GM12878 (cell line): ENCODE measurements around the gene PPP1R10. TPM values are rescaled to one million over a fixed set of nuclear protein-coding genes. Genes with fewer than 3 reads are reported as not detected.

Source experiments
- ATAC-seq: fragments of 200-7000 bp; cut with Tn5 transposase; 3 replicates; pipeline ENCODE4 v1.9.1; 2020; ENCODE audit warnings: mild to moderate bottlenecking, moderate library complexity
- Bru-seq: library from RNA; stranded (reverse); fragments of 400-500 nt; gene quantifications from one replicate; lab custom pipeline; 2021; lab: Mats Ljungman, UMichigan
- BruChase-seq, 2 experiments: library from RNA; stranded (reverse); fragments of 400-500 nt; gene quantifications; one replicate each; lab custom pipeline; 2021; lab: Mats Ljungman, UMichigan
- BruUV-seq: library from RNA; stranded (reverse); fragments of 400-500 nt; replicated peaks from 2 replicates; lab custom pipeline; 2021; lab: Mats Ljungman, UMichigan
- CTCF ChIA-PET: fragments of 300-600 bp; sonication (Branson Sonifier 250); formaldehyde crosslinking; extraction: SDS; loops from one replicate; lab custom pipeline; 2021; ENCODE audit warnings: inconsistent platforms; lab: Yijun Ruan, JAX
- POLR2A ChIA-PET: fragments of 350-600 bp; formaldehyde crosslinking; extraction: SDS; loops from one replicate; lab custom pipeline; 2021; ENCODE audit warnings: inconsistent platforms; lab: Charles Lee
- RAD21 ChIA-PET: fragments of 300-600 bp; sonication (Branson Sonifier 250); formaldehyde crosslinking; loops from one replicate; lab custom pipeline; 2023; ENCODE audit warnings: antibody characterized with exemption; ENCODE audit not compliant: unreplicated experiment; lab: Charles Lee
- SMC1A ChIA-PET: fragments of 300-600 bp; sonication (Branson Sonifier 250); formaldehyde crosslinking; loops from one replicate; lab custom pipeline; 2023; ENCODE audit not compliant: unreplicated experiment, uncharacterized antibody; lab: Charles Lee
- DNase-seq: peaks from one replicate; pipeline ENCODE4 v3.0.0-alpha.2; 2011; ENCODE audit warnings: low read depth, low spot score
- FAIRE-seq: peaks from 3 replicates; lab custom pipeline; 2011; peaks lifted over from hg19 to GRCh38; lab: Jason Lieb, UNC
- H2AFZ ChIP-seq: 2 replicates; pipeline ENCODE4 v1.6.0; 2011; ENCODE audit warnings: low read depth, low read length, control low read depth; ENCODE audit not compliant: control insufficient read depth
- H3K27ac ChIP-seq: 2 replicates; pipeline ENCODE4 v1.5.1; 2011; ENCODE audit warnings: control low read depth; ENCODE audit not compliant: control insufficient read depth, insufficient read depth
- H3K27me3 ChIP-seq, 2 experiments: replicated peaks in 1 of 2; 2 replicates each; pipeline versions ENCODE4 v1.6.0 to v1.6.1; 2011; ENCODE audit warnings: low read length in 1 of 2; ENCODE audit not compliant: control insufficient read depth in 2 of 2, insufficient read depth in 2 of 2
- H3K36me3 ChIP-seq, 2 experiments: 2 replicates each; pipeline ENCODE4 v1.5.1; 2011; ENCODE audit warnings: low read length in 1 of 2; ENCODE audit not compliant: control insufficient read depth in 2 of 2, insufficient read depth in 2 of 2
- H3K4me1 ChIP-seq: 2 replicates; pipeline ENCODE4 v1.6.1; 2011; ENCODE audit warnings: mild to moderate bottlenecking, low read length, moderate library complexity, mixed read lengths; ENCODE audit not compliant: control insufficient read depth, insufficient read depth
- H3K4me2 ChIP-seq: 2 replicates; pipeline ENCODE4 v1.6.0; 2011; ENCODE audit warnings: control low read depth; ENCODE audit not compliant: control insufficient read depth, insufficient read depth
- H3K4me3 ChIP-seq: fragments of 200-600 bp; sonication (generic); 2 replicates; pipeline ENCODE4 v1.5.1; 2016
- H3K79me2 ChIP-seq: 2 replicates; pipeline ENCODE4 v1.6.0; 2011; ENCODE audit warnings: low read length; ENCODE audit not compliant: control insufficient read depth, insufficient read depth
- H3K9ac ChIP-seq: 2 replicates; pipeline ENCODE4 v1.8.0; 2011; ENCODE audit warnings: low read length, control low read depth, mixed read lengths; ENCODE audit not compliant: control insufficient read depth, insufficient read depth
- H3K9me3 ChIP-seq: replicated peaks from 3 replicates; pipeline ENCODE4 v1.5.1; 2011; ENCODE audit warnings: mild to moderate bottlenecking, low read length; ENCODE audit not compliant: control insufficient read depth, insufficient read depth
- H4K20me1 ChIP-seq: 2 replicates; pipeline ENCODE4 v1.6.0; 2011; ENCODE audit not compliant: control insufficient read depth, insufficient read depth
- ASH2L ChIP-seq: fragments of 300-600, 200-600 bp; sonication (generic); IDR thresholded peaks from 2 replicates; pipeline ENCODE4 v1.6.1; 2017; ENCODE audit warnings: low read depth, mild to moderate bottlenecking, borderline replicate concordance
- BCL11A ChIP-seq: IDR thresholded peaks from 2 replicates; pipeline ENCODE4 v1.6.1; 2011; ENCODE audit warnings: low read depth, low read length
- EGR1 ChIP-seq, 2 experiments: IDR thresholded peaks; 1 replicate in 1 of 2; 2 replicates in 1 of 2; pipeline ENCODE4 v1.6.1; 2011 to 2012; ENCODE audit warnings: low read depth in 2 of 2, low read length in 2 of 2, borderline replicate concordance in 1 of 2, mild to moderate bottlenecking in 1 of 2, moderate library complexity in 1 of 2
- MEF2A ChIP-seq: IDR thresholded peaks from 2 replicates; pipeline ENCODE4 v1.6.1; 2011; ENCODE audit warnings: low read depth, mild to moderate bottlenecking, low read length, moderate library complexity; ENCODE audit not compliant: insufficient read depth
- SIN3A ChIP-seq: IDR thresholded peaks from 2 replicates; pipeline ENCODE4 v1.6.1; 2012; ENCODE audit warnings: low read depth, low read length, improper control_type of control experiment
- SPI1 ChIP-seq: IDR thresholded peaks from 2 replicates; pipeline ENCODE4 v1.6.1; 2011; ENCODE audit warnings: low read depth, mild to moderate bottlenecking, low read length, moderate library complexity, borderline replicate concordance; ENCODE audit not compliant: insufficient read depth
- ZNF384 ChIP-seq: IDR thresholded peaks from 2 replicates; pipeline ENCODE4 v1.6.1; 2012; ENCODE audit warnings: low read depth, mild to moderate bottlenecking, low read length, improper control_type of control experiment, borderline replicate concordance
- ZNF622 ChIP-seq: fragments of 450-650 bp; IDR thresholded peaks from 2 replicates; pipeline ENCODE4 v1.6.1; 2017; ENCODE audit warnings: mild to moderate bottlenecking, inconsistent platforms
- WGBS: methylation state at CpG from one replicate; pipeline ENCODE4 v1.1.6; 2016; ENCODE audit warnings: low lambda C conversion rate; ENCODE audit not compliant: insufficient replicate concordance, insufficient coverage; ENCODE audit errors: missing lambda C conversion rate; 5-methylcytosine and 5-hydroxymethylcytosine counted together
- in situ Hi-C: fragments of 300-500 bp; cut with MboI; formaldehyde crosslinking; loops from 9 replicates; pipeline ENCODE4 v1.14.3; 2018; ENCODE audit warnings: mixed read lengths
- intact Hi-C: fragments of 100-400 bp; cut with micrococcal nuclease; formaldehyde crosslinking; loops from one replicate; pipeline ENCODE4 v1.14.2; 2022; ENCODE audit not compliant: unreplicated experiment
- long read RNA-seq, 2 experiments: library from polyadenylated mRNA; unstranded; transcript quantifications; one replicate each; pipeline ENCODE4 v2.0.0, GENCODE V29; 2019 to 2020
- polyA minus RNA-seq, 3 experiments: library from RNA; depleted of rRNA, polyadenylated mRNA; stranded (reverse); fragments of >200 nt; gene quantifications; 2 replicates each; pipeline ENCODE4 v1.2.3, GENCODE V29; 2011
- polyA plus RNA-seq, 11 experiments: library from polyadenylated mRNA; depleted of rRNA in 4 of 11; unstranded in 6 of 11; stranded (reverse) in 5 of 11; fragments of >200 nt; fragmentation: Nextera tagmentation in 4 of 11; fragmentation: Illumina TruSeq in 1 of 11; extraction: Ambion mirVana in 4 of 11; extraction: Trizol in 1 of 11; gene quantifications; 1 replicate in 1 of 11; 2 replicates in 10 of 11; pipeline versions ENCODE4 v1.2.1 to v1.2.3, GENCODE V29; 2011 to 2016; ENCODE audit warnings: inconsistent platforms in 2 of 11, missing spikeins in 2 of 11, low read depth in 1 of 11
- total RNA-seq, 4 experiments: library from RNA; depleted of rRNA in 3 of 4; stranded (reverse); fragments of >200 nt in 3 of 4; fragmentation: Illumina TruSeq in 1 of 4; extraction: Trizol in 1 of 4; gene quantifications; 2 replicates each; pipeline versions ENCODE4 v1.2.1 to v1.2.3, GENCODE V29; 2013 to 2021
- TF ChIP-seq, protein P1 (sequence below): fragments of 450-650 bp; IDR thresholded peaks from 2 replicates; pipeline ENCODE4 v1.6.1; 2017; ENCODE audit warnings: mild to moderate bottlenecking
- TF ChIP-seq, protein P2 (sequence below): IDR thresholded peaks from 2 replicates; pipeline ENCODE4 v1.6.1; 2011; ENCODE audit warnings: borderline replicate concordance, low read depth, mild to moderate bottlenecking, moderate library complexity, mixed read lengths, low read length; ENCODE audit not compliant: insufficient read depth; ENCODE audit errors: extremely low read length
- TF ChIP-seq, protein P3 (sequence below): fragments of 450-650 bp; IDR thresholded peaks from 2 replicates; pipeline ENCODE4 v1.6.1; 2017; ENCODE audit warnings: mild to moderate bottlenecking, low read depth, inconsistent platforms; ENCODE audit not compliant: poor library complexity, severe bottlenecking

The PPP1R10 gene
- total RNA-seq (2013; cell fraction: nucleolus; rRNA removed) = 156 and 174 TPM in 2 replicates
- total RNA-seq (2014; rRNA removed) (81.1 and 83.8 TPM in 2 replicates), total RNA-seq (2014; rRNA removed; fragmentation: Illumina TruSeq; extraction: Trizol) (42.7 and 42.9 TPM in 2 replicates), total RNA-seq (2021) (75.1 and 78.7 TPM in 2 replicates), polyA plus RNA-seq (2011; rRNA removed) (22.9 and 37.6 TPM in 2 replicates), polyA plus RNA-seq (2014; fragmentation: Illumina TruSeq; extraction: Trizol) (68.0 and 76.2 TPM in 2 replicates), polyA plus RNA-seq (2014; fragmentation: Nextera tagmentation; extraction: Ambion mirVana) (10 to 100 TPM; 11.3 to 22.6 TPM), polyA plus RNA-seq (2014; rRNA removed) (36.7 and 37.9 TPM in 2 replicates), polyA plus RNA-seq (2016; fragmentation: Nextera tagmentation; extraction: Ambion mirVana) (10 to 100 TPM; 39.6 to 46.1 TPM), polyA minus RNA-seq (2011; rRNA and poly(A)+ RNA removed) (131 and 159 TPM in 2 replicates), Bru-seq, nascent RNA (percentile 99 among the genes with signal in this experiment), BruChase-seq, experiment 1, labeled RNA remaining after a 6-hour chase (percentile 87 among the genes with signal in this experiment), BruChase-seq, experiment 2, labeled RNA remaining after a 2-hour chase (percentile 93 among the genes with signal in this experiment)
- polyA plus RNA-seq (2011; ENCODE audit: low read depth) = 23.2 TPM
- polyA plus RNA-seq (2011; cell fraction: cytosol; rRNA removed) = 18.5 TPM in 2 replicates
- polyA plus RNA-seq (2011; cell fraction: nucleus; rRNA removed) = 68.7 and 69.0 TPM in 2 replicates
- polyA plus RNA-seq (2012) = 16.0 and 28.3 TPM in 2 replicates
- polyA minus RNA-seq (2011; cell fraction: cytosol; rRNA and poly(A)+ RNA removed) = 16.3 and 23.9 TPM in 2 replicates
- 188 and 320 TPM in 2 replicates for polyA minus RNA-seq (2011; cell fraction: nucleus; rRNA and poly(A)+ RNA removed)
- long read RNA-seq, experiment 1, full-length matches to known transcripts = 2 of 18 reads
- long read RNA-seq, experiment 1, partial matches to known transcripts = 14 of 18 reads
- long read RNA-seq, experiment 1, other reads (novel, unspliced or antisense) = 2 of 18 reads
- long read RNA-seq, experiment 2, partial matches to known transcripts = 73 of 79 reads
- long read RNA-seq, experiment 2, other reads (novel, unspliced or antisense) = 6 of 79 reads

DNA sequence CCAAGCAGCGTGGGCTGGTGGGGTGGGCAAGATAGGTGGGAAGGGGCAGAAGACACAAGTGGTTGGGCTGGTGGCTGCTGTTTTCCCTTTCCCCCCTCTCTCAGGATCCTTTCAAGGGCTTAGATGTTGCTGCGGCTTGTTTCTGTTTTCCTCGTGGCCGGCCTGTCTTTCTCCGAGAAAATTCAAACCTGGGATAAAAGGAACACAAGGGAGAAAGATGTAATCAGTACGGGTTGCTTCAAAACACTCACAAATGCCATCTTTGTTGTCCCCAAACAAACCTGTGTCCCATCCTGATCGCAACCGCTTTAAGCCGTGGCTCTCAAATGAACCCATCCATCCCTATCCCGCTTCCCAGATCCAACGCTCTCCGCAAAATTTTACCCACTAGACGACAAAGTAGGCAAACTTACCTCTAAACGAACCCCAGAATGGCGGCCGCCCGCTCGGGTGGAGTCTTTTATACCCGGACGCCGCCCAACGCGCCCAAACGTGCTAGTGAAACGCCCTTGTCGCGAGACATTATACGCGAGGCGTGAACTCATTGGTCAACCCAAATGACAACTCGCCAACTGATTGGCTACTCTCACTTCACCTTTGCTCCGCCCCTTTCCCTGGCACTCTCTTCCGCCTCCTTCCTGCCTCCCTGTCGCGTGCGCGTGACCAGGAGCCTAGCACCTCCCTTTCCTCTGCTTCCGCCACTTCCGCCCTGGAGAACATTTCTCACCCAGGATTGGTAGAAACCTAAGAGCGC lies at the start of gene PPP1R10:
Gene PPP1R10, minus strand, starts transcription at position 433 of the 754 bp plus-strand sequence. CDS start 7,299 bp downstream, outside the sequence.
- H4K20me1 ChIP-seq = 0 out of 2 replicates have a peak, but pooled peaks cover 6% of the 10 kb centered on the region
- in situ Hi-C loops (loop anchor here (5.0 kb wide), 1 partner anchor 100 kb away; the partner anchor contains the start of gene MDC1), intact Hi-C loops (loop anchor here (1.0 to 2.0 kb wide), 3 partner anchors 56 to 100 kb away; partner anchors contain the start of genes DHX16, GNL1, MDC1 and PRR3)
- peaks cover 2 to 35% of the 10 kb centered on the region in 2 experiments; a peak in 3 of 4 replicates for H3K36me3 ChIP-seq
- peak; percentile 99 for FAIRE-seq
- ATAC-seq = peak; percentile 81
- peak within 1 kb of the TSS; percentile 99 for H2AFZ ChIP-seq
- DNase-seq = peak; percentile 100
- BruUV-seq = TSS peak; percentile 90
- peak within 1 kb of the TSS; percentile 80 for H3K4me3 ChIP-seq
- SMC1A ChIA-PET = interaction anchor here (0.8 to 2.8 kb wide), 7 partner anchors 12 to 119 kb away, joined by 3 to 12 read pairs (median 6); partner anchors contain the start of gene DHX16
- peak within 1 kb of the TSS; percentile 100 for H3K9ac ChIP-seq
- peaks cover 62% of the 10 kb centered on the region for H3K79me2 ChIP-seq
- H3K9me3 ChIP-seq = no peaks in the 10 kb centered on the region; the same call in 2 of the 3 replicates
- H3K27me3 ChIP-seq = no peaks in the 10 kb centered on the region
- H3K4me2 ChIP-seq = peak within 1 kb of the TSS; percentile 94
- WGBS = 1% methylated on average over 40 of the region's 40 CpGs
- POLR2A ChIA-PET = interaction anchor here (0.5 to 2.0 kb wide), 9 partner anchors 9 to 554 kb away, joined by 3 to 11 read pairs (median 4); partner anchors contain the start of gene ATAT1
- peaks cover 3% of the 10 kb centered on the region for H3K4me1 ChIP-seq
- CTCF ChIA-PET = interaction anchor here (0.7 to 2.1 kb wide), 6 partner anchors 12 to 211 kb away, joined by 3 to 6 read pairs (median 4); partner anchors contain the start of gene PRR3
- H3K27ac ChIP-seq = peak within 1 kb of the TSS; percentile 99
- RAD21 ChIA-PET = interaction anchor here (1.5 kb wide), 1 partner anchor 114 kb away, joined by 8 read pairs; no protein-coding TSS in a partner anchor
- TF ChIP-seq ASH2L = no peak
- TF ChIP-seq ZNF384 = no peak
- TF ChIP-seq, protein P1, sequence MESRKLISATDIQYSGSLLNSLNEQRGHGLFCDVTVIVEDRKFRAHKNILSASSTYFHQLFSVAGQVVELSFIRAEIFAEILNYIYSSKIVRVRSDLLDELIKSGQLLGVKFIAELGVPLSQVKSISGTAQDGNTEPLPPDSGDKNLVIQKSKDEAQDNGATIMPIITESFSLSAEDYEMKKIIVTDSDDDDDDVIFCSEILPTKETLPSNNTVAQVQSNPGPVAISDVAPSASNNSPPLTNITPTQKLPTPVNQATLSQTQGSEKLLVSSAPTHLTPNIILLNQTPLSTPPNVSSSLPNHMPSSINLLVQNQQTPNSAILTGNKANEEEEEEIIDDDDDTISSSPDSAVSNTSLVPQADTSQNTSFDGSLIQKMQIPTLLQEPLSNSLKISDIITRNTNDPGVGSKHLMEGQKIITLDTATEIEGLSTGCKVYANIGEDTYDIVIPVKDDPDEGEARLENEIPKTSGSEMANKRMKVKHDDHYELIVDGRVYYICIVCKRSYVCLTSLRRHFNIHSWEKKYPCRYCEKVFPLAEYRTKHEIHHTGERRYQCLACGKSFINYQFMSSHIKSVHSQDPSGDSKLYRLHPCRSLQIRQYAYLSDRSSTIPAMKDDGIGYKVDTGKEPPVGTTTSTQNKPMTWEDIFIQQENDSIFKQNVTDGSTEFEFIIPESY = no peak
- TF ChIP-seq, protein P2, sequence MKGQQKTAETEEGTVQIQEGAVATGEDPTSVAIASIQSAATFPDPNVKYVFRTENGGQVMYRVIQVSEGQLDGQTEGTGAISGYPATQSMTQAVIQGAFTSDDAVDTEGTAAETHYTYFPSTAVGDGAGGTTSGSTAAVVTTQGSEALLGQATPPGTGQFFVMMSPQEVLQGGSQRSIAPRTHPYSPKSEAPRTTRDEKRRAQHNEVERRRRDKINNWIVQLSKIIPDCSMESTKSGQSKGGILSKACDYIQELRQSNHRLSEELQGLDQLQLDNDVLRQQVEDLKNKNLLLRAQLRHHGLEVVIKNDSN = peak; percentile 61
- 0 out of 2 replicates have a peak, but pooled peaks have one; percentile 44 for TF ChIP-seq MEF2A
- TF ChIP-seq, protein P3, sequence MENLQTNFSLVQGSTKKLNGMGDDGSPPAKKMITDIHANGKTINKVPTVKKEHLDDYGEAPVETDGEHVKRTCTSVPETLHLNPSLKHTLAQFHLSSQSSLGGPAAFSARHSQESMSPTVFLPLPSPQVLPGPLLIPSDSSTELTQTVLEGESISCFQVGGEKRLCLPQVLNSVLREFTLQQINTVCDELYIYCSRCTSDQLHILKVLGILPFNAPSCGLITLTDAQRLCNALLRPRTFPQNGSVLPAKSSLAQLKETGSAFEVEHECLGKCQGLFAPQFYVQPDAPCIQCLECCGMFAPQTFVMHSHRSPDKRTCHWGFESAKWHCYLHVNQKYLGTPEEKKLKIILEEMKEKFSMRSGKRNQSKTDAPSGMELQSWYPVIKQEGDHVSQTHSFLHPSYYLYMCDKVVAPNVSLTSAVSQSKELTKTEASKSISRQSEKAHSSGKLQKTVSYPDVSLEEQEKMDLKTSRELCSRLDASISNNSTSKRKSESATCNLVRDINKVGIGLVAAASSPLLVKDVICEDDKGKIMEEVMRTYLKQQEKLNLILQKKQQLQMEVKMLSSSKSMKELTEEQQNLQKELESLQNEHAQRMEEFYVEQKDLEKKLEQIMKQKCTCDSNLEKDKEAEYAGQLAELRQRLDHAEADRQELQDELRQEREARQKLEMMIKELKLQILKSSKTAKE = no peak
- no peak for TF ChIP-seq ZNF622
- TF ChIP-seq EGR1 (IDR thresholded peaks at IDR 0.05; ENCODE audit: borderline replicate concordance in 1 of 2, low read depth in 2 of 2, low read length in 2 of 2) = peak; percentile 9 to 48; a peak in 2 of 3 replicates
- TF ChIP-seq SIN3A = no peak
- TF ChIP-seq BCL11A = 0 out of 2 replicates have a peak, but pooled peaks have one; percentile 19
- TF ChIP-seq SPI1 = peak; percentile 63
